Dedifferentiated amniotic fluid mesenchymal stem cell (primary cell): Measurements from ENCODE around the gene MC5R.
"Not testable (repeated sequence)": the region's sequence is repeated elsewhere in the genome, so short reads cannot be mapped to it uniquely, and the experiment has no call there.

ENCODE experiments used
- DNase-seq: peaks from one replicate; pipeline ENCODE4 v3.0.0-alpha.2; 2016; ENCODE audit errors: extremely low spot score

The MC5R gene

DNA sequence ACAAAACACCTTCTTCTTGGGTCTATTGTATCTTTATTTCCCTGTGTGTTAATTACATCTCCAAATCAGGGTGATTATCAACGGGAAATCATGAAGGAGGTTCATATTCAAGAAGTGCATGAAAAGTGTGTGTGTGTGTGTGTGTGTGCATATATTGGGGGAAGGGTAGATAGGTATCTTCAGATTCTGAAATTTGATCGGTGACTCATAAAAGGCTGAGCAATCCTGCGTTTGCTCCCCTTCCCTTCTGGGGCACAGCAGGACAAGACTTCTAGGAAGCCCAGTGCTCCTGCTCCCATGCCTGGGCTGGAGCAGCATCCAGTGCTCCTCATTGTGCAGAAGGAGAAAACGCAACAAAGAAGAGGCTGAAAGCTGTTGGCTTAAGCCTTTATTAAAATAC, 25.8 kb downstream of the MC5R start:
- DNase-seq: no peak

GRCh38 chr18:13862898-13863297, 38.9 kb downstream of the MC5R start:
- not testable (repeated sequence) for DNase-seq

DNA sequence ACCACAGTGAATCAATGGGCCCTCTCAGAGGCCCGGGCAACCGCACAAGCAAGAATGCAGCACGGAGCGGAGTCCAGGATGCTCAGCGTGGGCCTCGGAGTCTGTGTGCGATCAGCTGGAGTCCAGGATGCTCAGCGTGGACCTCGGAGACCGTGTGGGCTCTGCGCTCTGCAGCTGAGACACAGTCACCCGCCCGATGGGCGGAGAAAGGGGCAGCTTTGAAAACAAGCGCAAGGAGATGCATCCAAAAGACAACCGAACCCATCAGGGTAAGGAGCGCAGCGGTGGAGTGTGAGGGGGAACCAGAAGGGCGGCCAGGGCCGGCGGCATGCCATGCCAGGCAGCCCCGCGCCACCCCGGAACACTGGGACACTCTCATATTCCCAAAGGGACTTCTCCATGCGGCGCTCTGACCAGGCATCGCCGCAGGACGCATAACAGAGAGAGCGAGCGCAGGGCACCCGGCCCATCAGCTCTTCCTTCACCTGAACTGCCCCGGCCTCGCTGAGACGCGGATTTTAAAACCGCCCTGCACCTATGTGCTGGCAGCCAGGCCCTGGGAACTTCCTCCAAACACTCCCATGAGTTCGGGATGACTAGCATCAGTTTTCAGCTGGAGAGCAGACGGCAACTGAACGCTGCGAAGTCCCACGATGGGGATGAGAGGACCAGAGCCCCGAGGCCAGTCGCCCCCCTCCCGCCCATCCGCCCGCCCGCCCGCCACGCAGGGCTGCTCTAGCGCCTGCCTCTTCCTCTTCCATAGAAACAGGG, 44.7 kb downstream of the MC5R start:
- DNase-seq: no peak

DNA sequence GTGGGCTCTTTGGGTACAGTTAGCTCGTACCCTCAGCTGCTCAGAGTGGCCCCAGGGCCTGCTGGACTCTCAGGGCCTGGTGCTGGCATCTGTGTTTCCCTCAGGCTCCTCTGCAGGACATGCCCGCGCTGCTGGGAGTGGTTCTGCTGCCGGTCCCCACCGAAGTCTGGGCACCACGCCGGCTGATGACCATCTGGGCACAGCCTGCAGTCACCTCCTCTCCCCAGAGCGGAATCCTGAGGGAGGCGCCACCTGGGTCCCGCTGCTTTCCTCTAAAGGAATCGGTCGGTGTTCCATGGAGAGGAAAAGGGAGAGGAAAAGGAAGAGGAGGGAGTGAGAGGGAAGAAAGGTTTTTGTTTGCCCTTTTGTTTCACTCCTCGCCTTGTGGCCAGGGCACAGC, 47.8 kb downstream of the MC5R start:
- DNase-seq: no peak

DNA sequence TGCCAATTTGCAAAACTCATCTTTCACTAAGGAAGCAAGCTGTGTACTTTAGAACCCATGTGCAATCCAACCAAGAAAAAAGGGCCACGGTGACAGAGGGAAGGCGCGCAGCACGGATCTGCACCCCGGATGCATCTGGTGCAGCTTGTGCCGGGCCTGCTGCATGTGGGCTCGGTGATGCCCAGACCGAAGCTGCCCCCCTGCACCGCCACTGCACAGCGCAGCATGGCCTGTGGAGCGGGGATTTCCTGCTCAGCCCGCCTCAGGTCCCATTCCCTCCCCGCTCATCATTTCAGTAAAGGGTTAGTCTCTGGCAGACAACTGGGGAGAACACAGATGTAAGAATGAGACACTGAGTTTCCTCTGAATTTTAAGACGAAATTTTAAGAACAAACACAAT, 48.4 kb downstream of the MC5R start:
- DNase-seq: no peak

GRCh38 chr18:13872932-13873331, 49.0 kb downstream of the MC5R start:
- DNase-seq: no peak

GRCh38 chr18:13874558-13874957, 50.6 kb downstream of the MC5R start:
- DNase-seq: no peak
